ENCODE results near the gene RPL22L1. TPM values are rescaled to one million over a fixed set of nuclear protein-coding genes. Genes with fewer than 3 reads are reported as not detected.

RPL22L1 gene
- total and polyA plus RNA-seq, 2 donors (not counting 1 experiment from before 2014, with no cell fraction given), result 46.1 to 147 TPM

DNA sequence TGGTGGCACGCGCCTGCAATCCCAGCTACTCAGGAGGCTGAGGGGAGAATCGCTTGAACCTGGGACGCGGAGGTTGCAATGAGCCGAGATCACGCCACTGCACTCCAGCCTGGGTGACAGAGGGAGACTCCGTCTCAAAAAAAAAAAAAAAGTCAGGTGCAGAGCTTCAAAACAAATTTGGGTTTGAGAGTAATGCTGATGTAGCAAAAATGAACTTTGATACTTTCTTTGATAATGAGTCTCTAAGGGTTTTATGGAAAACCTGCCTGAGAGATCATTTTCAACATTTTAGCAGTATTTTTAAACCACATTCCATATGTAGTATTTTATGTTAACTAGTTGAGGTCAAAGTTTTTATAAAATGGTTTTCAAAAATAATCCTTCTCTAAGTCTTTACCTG is 23.9 kb upstream of the RPL22L1 start:
- Histone ChIP-seq H4K20me1 (ENCODE audit: control insufficient read depth, insufficient read depth, low read length, poor library complexity, severe bottlenecking) (no peaks in the 10 kb centered on the region), H3K27ac (ENCODE audit: low read length in 2 of 2) (no peak overlapping the region), H3K9me3 (ENCODE audit: control extremely low read depth in 1 of 3, control insufficient read depth in 2 of 3, insufficient read depth in 1 of 3, low read length in 2 of 3) (peaks cover 0 to 3% (median 1%) of the 10 kb centered on the region in 3 donors), H3K36me3 (replicated peaks in 1 of 2; ENCODE audit: control extremely low read depth in 1 of 2, control insufficient read depth in 1 of 2, extremely low read depth in 1 of 2, insufficient read depth in 2 of 2, low read length in 1 of 2) (no peaks in the 10 kb centered on the region), H3K4me2 (replicated peaks; ENCODE audit: low read depth, low read length, poor library complexity, severe bottlenecking) (no peak overlapping the region), H3K9ac (ENCODE audit: low read length) (no peak overlapping the region), H3K4me3 (ENCODE audit: control extremely low read depth in 1 of 5, extremely low read depth in 1 of 5, insufficient read depth in 1 of 5, low read depth in 2 of 5, low read length in 4 of 5) (no peak overlapping the region), H3K79me2 (ENCODE audit: control insufficient read depth, insufficient read depth, low read length) (no peaks in the 10 kb centered on the region), H2AFZ (ENCODE audit: insufficient read depth, low read depth, low read length, poor library complexity, severe bottlenecking) (no peak overlapping the region), H3K27me3 (replicated peaks in 1 of 4; ENCODE audit: control extremely low read depth in 1 of 4, control insufficient read depth in 3 of 4, insufficient read depth in 4 of 4, low read length in 3 of 4) (no peaks in the 10 kb centered on the region), H3K4me1 (ENCODE audit: control insufficient read depth in 2 of 2, insufficient read depth in 2 of 2, low read length in 2 of 2) (no peaks in the 10 kb centered on the region)
- TF ChIP-seq, protein P1, sequence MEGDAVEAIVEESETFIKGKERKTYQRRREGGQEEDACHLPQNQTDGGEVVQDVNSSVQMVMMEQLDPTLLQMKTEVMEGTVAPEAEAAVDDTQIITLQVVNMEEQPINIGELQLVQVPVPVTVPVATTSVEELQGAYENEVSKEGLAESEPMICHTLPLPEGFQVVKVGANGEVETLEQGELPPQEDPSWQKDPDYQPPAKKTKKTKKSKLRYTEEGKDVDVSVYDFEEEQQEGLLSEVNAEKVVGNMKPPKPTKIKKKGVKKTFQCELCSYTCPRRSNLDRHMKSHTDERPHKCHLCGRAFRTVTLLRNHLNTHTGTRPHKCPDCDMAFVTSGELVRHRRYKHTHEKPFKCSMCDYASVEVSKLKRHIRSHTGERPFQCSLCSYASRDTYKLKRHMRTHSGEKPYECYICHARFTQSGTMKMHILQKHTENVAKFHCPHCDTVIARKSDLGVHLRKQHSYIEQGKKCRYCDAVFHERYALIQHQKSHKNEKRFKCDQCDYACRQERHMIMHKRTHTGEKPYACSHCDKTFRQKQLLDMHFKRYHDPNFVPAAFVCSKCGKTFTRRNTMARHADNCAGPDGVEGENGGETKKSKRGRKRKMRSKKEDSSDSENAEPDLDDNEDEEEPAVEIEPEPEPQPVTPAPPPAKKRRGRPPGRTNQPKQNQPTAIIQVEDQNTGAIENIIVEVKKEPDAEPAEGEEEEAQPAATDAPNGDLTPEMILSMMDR (IDR thresholded peaks at IDR 0.05), result no peak
- no peak for TF ChIP-seq EZH2 (IDR thresholded peaks at IDR 0.05; ENCODE audit: borderline replicate concordance, insufficient read depth, low read depth, low read length, poor library complexity, severe bottlenecking)
- ChIA-PET POLR2A (interaction anchor here (0.7 kb wide), 1 partner anchor 14 kb away, joined by 3 read pairs; the partner anchor contains the start of gene EIF5A2), CTCF (no interaction called here)
- Mint-ChIP-seq H3K4me1 (no peaks in the 10 kb centered on the region), H3K9me3 (ENCODE audit: insufficient read depth) (peaks cover 5% of the 10 kb centered on the region), H3K27me3 (no peaks in the 10 kb centered on the region), H3K27ac (no peak overlapping the region), H3K4me3 (no peak overlapping the region)
- 97% methylated on average over 8 of the region's 8 CpGs for WGBS (ENCODE audit: insufficient coverage)
- ATAC-seq (ENCODE audit: low read depth), result no peak
- intact Hi-C loops (cut with micrococcal nuclease), result no loop called here
- no peak for DNase-seq

GRCh38 chr3:170889630-170890029 is 19.6 kb upstream of the RPL22L1 start:
- H3K27ac Mint-ChIP-seq, result no peak overlapping the region
- Histone ChIP-seq H3K9me3 (ENCODE audit: control extremely low read depth in 1 of 3, control insufficient read depth in 2 of 3, insufficient read depth in 1 of 3, low read length in 2 of 3) (no peaks in the 10 kb centered on the region), H3K27me3 (replicated peaks in 1 of 4; ENCODE audit: control extremely low read depth in 1 of 4, control insufficient read depth in 3 of 4, insufficient read depth in 4 of 4, low read length in 3 of 4) (peaks cover 0 to 3% (median 0%) of the 10 kb centered on the region in 4 experiments), H3K36me3 (replicated peaks in 1 of 2; ENCODE audit: control extremely low read depth in 1 of 2, control insufficient read depth in 1 of 2, extremely low read depth in 1 of 2, insufficient read depth in 2 of 2, low read length in 1 of 2) (no peaks in the 10 kb centered on the region), H3K27ac (ENCODE audit: low read length in 2 of 2) (no peak overlapping the region), H3K4me2 (replicated peaks; ENCODE audit: low read depth, low read length, poor library complexity, severe bottlenecking) (no peak overlapping the region), H3K4me3 (ENCODE audit: control extremely low read depth in 1 of 5, extremely low read depth in 1 of 5, insufficient read depth in 1 of 5, low read depth in 2 of 5, low read length in 4 of 5) (no peak overlapping the region), H2AFZ (ENCODE audit: insufficient read depth, low read depth, low read length, poor library complexity, severe bottlenecking) (no peak overlapping the region), H3K4me1 (ENCODE audit: control insufficient read depth in 2 of 2, insufficient read depth in 2 of 2, low read length in 2 of 2) (no peaks in the 10 kb centered on the region), H3K9ac (ENCODE audit: low read length) (no peak overlapping the region), H3K79me2 (ENCODE audit: control insufficient read depth, insufficient read depth, low read length) (no peaks in the 10 kb centered on the region), H4K20me1 (ENCODE audit: control insufficient read depth, insufficient read depth, low read length, poor library complexity, severe bottlenecking) (no peaks in the 10 kb centered on the region)
- ChIA-PET POLR2A (no interaction called here), CTCF (no interaction called here)
- peaks cover 5% of the 10 kb centered on the region for H3K27me3 Mint-ChIP-seq
- DNase-seq, result no peak
- no CpG with 5 or more reads among the region's 1 CpG for WGBS (ENCODE audit: insufficient coverage)
- H3K4me3 Mint-ChIP-seq, result no peak overlapping the region
- H3K4me1 Mint-ChIP-seq, result no peaks in the 10 kb centered on the region
- intact Hi-C loops (cut with micrococcal nuclease), result no loop called here
- no peak for ATAC-seq (ENCODE audit: low read depth)
- no peaks in the 10 kb centered on the region for H3K9me3 Mint-ChIP-seq (ENCODE audit: insufficient read depth)
- TF ChIP-seq, protein P1 (IDR thresholded peaks at IDR 0.05), result no peak
